ENCODE data around the gene RHOC.

DNA sequence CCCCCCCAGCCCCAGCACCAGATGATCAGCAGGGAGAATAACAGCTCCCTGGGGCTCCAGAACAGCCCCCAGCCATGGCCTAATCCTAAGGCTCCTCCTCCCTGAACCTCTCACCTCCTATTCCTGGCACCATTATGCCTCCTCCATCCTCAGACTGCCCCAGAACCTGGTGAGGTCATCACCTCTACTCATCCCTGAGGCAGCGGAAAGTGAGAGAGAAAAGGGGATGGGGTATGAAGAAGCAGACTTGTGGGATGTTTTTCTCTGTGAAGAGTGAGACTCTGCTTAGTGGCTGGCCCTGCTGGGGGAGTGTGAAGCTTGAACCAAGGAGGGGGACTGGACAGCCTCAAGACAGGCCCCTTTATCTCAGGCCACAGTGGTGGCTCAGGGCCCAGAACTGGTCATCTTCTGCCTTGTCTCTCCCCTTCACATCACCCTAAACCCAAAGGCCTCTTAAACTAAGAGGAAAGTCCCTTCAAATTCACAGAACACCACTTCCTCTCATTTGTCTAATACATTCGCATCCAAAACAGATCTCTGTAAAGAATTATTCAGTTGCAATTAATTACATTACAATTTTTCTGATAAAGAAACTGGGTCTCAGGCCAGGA lies 10.4 kb upstream of the RHOC start:
- TF ChIP-seq CTCF (conservative IDR thresholded peaks at IDR 0.05), result no peak
- TF ChIP-seq ZFX (IDR thresholded peaks at IDR 0.05), result no peak
